Right kidney (tissue), 1 donor: ENCODE data around the gene ATP8B4.
"Not testable (repeated sequence)": the region's sequence is repeated elsewhere in the genome, so short reads cannot be mapped to it uniquely, and the experiment has no call there.

Experiments used
- DNase-seq: peaks from one replicate; pipeline ENCODE4 v3.0.0-alpha.2; 2016

The ATP8B4 gene

DNA sequence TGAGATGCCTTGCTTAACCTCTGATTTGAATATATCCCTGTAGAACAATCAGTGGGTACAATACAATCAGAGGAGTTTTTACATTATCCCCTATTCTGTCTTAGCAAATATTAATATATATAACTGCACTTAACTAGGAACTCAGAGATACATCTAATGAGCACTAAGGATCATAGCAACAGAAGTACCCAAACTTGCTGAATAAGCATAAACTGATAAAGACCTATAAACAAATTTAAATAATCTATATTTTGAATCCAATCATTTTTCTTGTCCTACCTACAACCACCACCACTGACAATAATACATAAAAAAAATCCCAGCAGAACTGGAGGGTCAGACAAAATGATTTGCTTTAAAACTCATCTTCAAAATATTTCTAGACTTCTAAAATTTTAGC lies 106.2 kb downstream of the ATP8B4 start:
- DNase-seq = no peak

DNA sequence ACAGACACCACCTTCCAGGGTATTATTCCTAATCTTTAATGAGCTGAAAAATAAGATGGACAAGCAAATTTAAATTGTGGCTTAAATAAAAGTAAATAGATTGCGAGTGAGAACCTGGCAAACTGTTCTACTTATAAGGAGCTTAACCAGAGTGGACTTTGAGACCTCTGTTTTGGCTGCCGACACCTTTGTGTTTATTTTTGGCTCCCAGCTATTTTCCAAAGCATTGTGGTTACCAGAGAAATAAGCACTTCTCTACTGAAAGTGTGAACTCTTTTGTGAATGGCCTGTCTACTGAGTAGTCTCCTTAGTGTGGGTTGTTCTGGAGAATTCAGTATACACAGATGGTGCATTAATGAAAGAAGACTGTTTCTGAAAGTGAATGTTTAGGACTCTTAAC lies 109.4 kb downstream of the ATP8B4 start:
- no peak for DNase-seq

DNA sequence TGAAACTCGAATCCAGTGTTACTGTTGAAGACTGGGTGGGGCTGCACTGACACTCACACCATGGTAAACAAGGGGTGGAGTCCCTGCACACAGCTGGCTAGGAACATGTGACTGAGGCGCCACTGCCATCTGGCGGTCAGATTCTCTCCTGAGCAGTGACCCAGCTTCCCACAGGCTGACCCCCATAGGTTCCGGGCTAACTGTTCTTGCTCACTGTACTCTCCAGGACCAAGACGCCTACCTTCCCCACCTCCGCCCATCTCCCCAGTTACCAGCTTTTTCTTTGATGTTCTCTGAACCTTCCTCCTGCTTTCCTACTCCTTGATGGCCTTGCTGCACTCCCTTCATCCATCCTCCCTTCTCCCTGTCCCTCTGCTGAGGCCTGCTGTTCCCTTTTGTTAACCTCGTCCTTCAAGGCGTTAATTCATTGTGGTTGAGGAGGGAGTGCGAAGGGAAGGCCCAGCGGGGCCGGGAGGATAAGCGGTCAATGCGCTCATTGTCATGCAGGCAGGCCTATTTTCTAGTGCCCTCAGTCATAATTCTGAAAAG lies 115.2 kb downstream of the ATP8B4 start:
- DNase-seq = peak; percentile 62

DNA sequence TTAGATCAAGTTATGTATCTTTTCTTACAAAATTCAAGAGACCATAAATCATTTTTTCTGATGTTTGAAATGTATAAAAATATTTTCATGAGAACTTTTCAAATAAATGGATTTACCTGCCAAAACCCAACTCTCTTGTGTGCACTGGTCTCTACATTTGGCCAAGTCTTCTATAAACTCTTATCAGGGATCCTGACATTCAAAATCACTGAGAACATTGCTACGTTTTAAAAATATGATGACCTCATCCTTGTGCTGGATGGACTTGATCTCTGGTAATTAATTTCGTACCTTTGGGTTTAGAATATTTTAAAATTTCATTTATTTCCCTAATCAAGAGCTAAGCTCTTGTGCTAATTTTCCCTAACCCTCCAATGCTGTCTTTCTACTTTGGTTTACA lies 127.4 kb downstream of the ATP8B4 start:
- no peak for DNase-seq

DNA sequence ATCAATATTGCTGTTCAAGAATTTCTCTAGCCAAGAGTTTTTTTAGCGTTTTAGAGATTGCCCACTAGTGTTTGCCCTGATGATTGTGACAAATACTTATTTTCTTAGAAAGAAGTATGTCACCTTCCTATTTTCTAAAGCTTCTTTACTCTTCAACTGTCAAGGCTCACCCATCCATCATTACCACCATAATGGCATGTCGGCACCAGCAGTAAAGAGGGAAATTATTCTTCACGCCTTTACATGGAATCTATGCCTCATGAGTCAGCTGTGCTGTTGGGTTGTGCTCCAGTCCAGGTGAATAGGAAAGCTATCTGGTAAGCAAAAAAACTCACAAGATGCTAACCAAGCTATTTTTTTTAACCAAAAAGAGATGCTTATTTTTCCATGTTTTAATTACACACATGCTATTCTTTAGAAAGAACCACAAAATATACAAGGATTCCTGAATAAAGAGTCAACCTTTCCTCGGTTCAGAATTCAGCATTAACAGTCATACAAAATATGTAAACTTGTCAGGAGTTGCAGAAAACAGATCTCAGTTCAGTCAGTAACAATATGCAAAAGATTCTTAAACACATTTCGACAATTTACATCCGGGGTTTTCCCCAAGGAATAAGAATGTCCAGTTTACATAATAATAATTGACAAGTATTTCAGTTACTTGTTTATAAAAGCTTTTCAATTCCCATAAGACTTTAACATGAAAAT lies 128.0 kb downstream of the ATP8B4 start:
- DNase-seq = no peak

DNA sequence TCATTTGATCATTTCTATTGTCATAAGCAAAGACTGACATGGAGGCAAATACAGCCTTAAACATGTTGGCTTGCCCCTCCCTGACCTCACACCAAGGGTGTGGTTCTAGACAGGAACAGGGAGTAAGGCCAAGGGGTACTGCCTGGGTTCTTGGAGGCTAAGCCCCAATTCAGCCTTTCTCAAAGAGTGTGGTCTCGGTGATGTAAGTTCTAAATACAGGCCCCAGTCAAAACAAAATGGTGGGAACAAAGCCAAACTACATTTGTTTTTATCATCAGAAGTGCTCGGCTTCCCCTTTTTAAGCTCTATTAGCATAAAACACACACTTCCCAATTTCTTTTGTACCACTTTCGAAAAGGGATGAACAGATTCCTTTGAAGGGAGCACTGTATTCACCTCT lies 129.5 kb downstream of the ATP8B4 start:
- no peak for DNase-seq

DNA sequence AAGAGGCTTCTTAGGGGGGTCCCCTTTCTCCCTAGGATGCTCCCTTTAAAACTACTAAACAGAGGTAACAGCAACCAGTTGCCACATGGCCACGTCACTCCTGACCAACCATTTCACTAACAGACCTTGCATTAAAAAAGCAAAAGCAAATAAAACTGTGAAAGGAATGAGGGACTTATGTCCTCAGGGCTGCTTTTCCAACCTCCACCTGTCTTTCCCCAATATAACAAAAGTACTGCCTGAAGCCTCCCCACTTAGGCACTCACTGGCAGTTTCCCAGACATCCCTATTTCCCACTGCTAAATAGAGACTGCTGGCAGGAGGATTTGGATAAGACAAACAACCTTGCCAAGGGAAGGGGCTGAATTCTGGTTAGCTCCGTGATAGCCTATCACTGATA lies 130.3 kb downstream of the ATP8B4 start:
- DNase-seq = no peak

DNA sequence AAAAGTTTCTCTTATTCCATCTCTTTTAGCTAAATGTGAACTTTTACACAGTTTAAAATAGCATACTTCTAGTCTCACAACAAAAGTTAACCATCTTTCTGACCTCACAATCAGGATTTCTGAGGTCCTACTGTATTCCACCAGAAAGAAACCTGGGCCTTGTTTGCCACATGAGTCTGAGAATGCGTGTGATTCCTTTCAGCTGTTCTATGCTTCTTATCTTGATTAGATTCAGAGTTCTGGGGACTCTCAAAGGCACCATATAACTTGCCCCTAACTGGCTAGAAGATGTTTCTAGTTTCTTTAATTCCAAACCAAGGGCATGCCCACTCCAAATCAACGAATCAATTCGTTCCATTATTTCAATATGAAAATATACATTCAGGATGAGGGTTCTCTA lies 131.1 kb downstream of the ATP8B4 start:
- no peak for DNase-seq

DNA sequence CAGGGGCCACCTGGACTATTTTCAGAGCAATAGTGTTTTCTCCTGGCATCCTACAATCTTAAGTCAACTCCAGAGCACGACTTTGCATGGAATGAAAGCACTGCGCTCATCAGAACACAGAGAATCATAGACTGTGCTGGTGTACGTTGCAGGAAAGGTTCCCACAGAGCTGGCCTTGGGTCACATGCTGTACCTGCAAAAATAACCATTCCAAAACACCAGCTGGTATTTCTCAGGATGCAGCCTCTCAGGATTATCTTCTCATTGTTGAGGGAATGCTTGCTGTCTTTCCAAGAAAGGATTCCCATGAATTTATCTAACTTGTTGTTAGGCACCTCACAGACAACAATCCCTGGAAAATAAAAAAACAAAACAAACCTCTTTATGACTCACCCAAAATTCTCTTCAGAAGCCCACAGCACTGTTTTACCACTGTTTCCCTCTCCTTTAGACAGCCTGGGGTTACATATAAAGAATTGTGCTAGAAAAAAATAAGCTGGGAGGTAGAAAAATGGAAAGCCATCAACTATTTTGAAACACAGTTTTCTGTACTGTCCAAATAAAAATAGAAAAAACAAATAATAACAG lies 131.7 kb downstream of the ATP8B4 start:
- no peak for DNase-seq

DNA sequence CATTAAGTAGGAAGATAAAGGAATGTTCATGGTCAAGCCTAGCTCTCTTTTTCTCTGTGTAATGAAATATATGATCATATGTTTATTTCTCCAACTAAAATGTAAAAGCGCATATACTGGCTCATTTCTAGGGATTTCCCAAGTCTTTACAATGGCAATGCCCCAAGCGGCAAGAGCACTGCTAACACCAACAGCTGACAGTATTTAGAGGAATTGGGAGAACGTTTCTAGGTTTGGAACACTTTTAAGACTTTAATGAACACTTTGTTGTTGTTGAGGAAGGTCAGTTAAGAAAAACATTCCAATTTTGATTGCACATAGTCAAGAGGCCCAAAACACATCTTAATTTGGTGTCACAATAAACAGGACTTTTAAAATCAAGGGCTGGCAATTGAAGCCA lies 132.7 kb downstream of the ATP8B4 start:
- DNase-seq = no peak

DNA sequence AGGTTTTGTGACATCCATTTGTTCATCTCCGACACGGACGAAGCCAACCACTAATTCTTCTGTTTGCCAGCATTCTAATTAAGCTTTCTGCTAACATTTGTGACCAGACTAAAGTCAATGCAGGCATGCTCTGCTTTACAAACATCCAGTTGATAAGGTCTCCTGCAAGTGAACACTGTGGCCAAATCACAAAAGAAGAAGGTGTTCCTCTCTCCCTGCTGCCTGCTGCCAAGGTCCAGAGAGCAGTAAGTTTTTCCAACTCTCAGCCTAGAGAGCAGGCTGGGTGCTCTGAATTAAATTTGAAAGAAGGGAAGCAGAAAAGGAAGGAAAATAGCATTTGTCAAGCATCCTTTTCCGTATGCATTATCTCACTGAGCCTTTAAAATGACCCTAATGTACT lies 133.6 kb downstream of the ATP8B4 start:
- no peak for DNase-seq

DNA sequence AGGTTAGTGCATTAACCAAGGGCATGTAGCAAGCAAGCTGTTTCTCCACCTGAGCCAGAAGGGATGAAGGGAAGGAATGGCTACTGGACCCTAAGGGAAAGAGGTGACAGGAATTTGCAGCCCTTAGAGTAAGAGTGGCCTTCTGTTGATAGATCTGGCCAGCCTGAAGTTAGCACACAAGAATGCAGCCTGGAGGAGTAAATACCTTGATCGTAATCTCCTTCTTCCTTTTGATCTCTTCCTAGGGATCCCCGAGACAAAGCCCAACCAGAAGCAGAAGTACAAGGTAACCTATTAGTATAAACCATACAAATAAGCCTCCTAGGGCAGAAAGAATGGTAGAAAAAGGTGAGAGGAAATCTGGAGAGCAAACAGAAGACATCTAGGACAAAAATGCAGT lies 134.6 kb downstream of the ATP8B4 start:
- DNase-seq = no peak

DNA sequence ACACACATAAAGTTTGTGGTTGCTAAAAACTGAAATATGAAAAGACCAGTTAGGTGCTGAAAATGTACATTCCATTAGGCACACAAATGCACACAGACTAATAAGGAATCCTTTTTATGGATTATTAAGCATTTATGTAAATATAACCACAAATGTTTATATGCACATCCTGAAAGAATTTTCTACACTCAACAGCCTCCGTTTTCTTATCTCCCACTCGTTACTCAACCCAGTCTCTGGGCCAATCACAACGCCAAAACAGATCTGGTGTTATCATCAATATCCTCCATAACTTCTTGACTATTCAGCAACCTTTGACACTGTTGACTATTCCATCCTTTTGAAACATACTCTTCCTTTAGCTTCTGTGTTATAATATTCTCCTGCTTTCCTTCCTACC lies 136.4 kb downstream of the ATP8B4 start:
- no peak for DNase-seq

DNA sequence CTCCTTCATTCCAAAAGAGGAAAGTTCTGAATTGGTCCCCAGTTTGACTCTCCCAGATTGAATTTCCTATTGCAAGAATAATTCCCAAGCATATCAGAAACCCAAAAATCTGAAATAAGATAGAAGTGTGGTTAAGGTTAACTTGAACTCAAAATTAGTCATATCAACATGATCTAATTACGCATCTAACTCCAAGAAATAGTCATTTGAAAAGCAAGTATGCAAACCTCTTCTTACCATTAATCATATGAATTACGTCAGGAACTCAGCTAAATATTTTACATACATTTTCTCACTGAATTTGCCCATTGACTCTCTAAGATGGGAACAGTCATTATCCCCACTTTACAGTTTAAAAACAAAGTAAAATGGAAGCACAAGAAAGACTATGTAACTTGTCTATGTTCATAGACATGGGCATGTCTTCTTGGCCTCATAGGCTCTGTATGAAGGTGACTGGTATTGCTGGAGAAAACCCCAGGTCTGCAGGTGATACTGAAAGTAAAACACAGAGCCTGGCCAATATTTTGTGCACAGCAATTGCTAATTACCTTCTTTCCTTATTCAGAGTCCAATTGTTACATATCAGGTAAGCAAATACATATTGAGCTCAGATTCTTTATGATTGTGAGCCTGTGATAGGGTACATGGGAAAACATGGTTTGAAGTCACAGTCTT lies 139.2 kb downstream of the ATP8B4 start:
- DNase-seq = no peak

DNA sequence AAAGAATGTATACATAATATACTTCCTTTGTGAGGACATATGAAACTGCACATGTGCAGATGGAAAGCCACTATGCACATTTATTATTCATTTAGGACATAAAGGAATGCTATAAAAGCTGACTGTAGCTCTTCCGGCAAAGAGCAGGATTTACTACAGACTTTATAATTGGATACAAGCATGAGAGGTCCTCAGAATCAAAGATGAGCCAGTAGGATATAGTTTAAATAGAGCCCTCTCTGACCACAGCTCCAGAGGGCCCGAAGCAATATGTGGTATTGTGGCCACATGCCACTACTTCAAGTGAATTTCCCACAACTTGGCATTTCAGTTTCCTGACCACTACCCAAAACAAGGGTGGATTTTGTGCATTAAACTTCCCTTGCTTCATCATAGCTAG lies 140.9 kb downstream of the ATP8B4 start:
- DNase-seq = no peak

DNA sequence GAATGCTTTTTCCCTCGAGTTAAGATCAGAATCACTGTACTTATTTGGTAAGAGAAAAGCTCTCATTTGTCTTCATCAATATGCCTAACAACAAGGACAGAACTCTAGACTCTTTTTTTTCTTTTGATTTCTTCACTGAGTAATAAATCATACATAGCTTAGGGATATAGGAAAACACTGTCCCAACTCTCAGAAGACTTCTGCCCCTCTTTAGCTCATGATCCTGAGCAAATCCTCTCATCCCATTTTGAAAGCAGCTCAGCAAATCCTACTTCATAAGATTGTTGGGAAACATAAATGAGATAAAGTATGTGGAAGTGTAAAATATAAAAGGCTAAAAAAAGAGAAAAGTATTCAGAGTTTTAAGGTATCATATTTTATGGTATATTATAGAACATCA lies 141.7 kb downstream of the ATP8B4 start:
- no peak for DNase-seq

DNA sequence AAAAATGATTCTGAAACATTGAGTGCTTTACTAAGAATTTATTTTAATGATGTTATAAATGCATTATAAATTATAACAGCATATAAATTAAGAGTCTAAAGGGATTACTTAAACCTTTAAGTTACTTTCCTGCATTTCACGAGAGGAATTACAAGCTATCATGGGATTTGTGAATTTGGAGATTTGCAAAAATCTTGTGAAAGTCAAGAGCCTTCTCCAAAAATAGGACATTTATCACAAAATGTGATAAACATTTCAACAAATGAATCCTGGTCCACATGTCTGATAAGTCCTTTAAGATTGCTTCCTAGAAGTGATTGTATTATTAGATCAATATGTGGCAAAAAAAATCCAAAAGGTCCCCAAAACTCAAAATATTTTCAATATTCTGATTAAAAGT lies 154.5 kb downstream of the ATP8B4 start:
- no peak for DNase-seq

DNA sequence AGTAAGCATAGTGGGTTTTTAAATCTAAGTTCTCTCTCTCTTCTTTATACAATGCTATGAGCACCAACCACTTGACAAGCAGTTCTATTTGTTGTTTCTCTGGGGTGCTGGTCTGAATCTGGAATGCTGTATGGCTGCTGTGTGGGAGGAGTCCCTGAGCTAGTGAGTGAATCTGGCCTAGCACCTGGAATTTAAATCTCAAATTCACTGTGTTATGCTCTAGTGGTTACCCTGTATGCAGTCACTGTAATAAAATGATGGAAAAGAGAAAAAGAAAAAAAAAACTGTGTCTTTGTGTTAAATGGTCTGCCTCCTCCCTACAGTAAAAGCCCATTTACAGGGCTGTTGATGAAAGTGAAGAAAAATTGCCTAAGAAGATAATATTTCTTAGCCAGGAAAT lies 155.0 kb downstream of the ATP8B4 start:
- DNase-seq = peak; percentile 11

DNA sequence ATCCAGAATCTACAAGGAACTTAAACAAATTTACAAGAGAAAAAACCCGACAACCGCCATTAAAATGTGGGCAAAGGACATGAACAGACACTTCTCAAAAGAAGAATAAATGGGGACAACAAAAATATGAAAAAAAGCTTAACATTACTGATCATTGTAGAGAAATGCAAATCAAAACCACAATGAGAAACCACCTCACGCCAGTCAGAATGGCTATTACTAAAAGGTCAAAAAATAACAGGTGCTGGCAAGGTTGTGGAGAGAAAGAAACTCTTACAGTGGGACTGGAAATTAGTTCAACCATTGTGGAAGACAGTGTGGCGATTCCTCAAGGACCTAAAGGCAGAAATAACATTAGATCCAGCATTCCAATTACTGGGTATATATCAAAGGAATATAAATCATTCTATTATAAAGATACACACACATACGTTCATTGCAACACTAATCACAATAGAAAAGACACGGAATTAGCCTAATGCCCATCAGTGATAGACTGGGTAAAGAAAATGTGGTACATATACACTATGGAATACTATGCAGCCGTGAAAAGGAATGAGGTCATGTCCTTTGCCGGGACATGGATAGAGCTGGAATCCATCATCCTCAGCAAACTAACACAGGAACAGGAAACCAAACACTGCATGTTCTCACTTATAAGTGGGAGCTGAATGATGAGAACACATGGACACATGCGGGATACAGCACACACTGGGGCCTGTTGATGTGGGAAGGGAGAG lies 155.8 kb downstream of the ATP8B4 start:
- not testable (repeated sequence) for DNase-seq

DNA sequence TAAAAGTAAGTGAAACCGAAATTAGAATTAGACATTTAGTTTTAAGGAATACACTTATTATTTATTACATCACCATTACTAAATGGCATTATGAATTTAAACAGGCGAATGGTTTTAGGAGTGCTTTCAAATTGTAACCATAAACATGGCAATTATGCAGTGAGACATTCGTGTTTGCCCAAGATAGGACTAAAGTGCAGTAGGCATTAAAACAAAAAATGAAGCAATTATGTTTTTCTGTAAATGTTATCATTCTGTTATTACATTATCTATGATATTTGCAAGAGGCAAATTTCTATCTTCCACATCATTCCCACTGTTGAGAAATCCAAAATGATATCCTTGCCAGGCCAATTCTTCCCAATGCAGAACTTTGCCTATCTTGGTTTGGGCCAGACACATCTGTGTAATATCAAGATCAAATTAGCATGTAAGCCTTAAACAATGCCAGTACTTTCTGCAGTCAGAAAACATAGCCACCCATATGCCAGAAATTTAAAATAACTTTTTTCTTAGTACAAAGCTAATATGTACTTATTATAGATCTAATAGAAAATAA lies 156.9 kb downstream of the ATP8B4 start:
- DNase-seq = no peak

DNA sequence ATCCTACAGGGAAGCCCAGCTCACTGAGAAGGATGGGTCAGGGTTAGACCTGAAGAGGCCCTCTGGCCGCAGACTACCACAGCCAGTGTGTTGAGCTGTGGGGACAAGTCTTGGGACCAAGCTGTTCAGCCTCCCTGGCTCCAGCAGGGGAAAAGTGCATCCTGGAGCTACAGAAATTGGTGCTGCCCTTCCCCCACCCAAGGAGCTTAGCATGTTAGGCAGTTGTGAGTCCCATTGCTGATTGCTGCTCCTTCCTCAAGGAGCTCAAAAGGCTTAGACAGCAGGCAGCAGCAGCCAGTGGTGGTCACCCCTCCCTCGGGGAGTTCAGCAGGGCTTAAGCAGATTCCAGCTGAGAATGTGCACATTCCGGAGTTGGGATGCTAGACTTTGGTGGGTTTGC lies 165.6 kb downstream of the ATP8B4 start:
- no peak for DNase-seq

DNA sequence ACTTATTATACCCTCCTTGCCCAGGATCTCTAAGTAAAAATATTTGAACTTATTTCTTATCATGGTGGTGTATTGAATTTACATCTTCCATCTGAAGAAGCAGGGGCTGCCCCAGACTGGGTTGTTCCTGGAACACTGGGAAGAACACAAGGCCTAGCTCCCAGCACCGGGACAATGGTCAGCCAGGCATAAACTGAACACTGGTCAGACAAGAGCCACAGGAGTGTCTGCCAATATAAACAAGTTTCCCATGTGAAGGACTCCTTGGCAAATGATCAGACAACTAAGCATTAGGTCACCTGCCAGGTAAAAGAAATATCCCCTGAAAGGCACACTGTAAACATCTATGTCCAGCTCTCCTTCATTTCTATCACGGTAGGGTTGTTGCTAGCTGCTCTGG lies 172.4 kb downstream of the ATP8B4 start:
- DNase-seq = no peak

DNA sequence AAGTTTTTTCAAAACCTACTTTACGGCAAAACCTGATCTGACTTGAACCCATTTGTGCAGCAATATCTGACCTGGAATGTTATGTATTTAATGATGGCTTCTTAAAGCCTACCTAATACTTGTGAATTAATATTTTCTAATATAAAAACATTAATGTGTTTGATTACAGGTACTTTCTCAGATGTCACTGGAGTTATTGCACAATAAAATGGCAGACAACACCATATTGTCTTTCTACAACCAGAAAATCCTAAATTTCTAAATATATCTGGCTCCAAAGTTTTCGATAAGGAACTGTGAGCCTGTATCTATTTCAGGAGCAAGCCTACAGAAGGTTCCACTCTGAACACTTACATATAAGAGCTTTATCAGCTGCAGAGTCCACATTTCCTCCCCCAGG lies 184.5 kb downstream of the ATP8B4 start:
- DNase-seq = no peak
